NCI-H510A treated with DMSO at 0.1 percent for 48 hours (cell line): ENCODE results near the gene SLC39A11.
"Not testable (repeated sequence)": the region's sequence is repeated elsewhere in the genome, so short reads cannot be mapped to it uniquely, and the experiment has no call there.

ENCODE experiments used
- DNase-seq: peaks from one replicate; lab custom pipeline; 2025; lab: John Stamatoyannopoulos, UW

SLC39A11 gene

DNA sequence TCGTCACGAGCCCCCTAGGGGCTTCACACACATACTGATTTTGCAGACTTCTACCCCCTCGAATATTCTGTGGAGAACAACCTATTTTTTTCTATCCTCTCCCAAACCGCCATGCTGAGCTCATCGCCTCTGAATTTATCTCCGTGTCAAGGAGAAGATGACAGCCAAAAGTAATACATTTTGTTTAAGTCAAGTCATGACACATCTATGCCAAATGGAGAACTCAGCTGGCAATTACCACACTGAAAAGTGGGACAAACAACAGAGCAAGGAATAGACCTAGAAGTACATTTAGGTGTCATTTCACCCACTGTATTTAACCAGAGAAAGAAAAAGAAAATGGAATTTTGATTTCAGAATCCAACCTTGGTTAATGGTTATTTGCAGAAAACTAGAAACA lies 260.2 kb downstream of the SLC39A11 start:
- DNase-seq, result no peak

DNA sequence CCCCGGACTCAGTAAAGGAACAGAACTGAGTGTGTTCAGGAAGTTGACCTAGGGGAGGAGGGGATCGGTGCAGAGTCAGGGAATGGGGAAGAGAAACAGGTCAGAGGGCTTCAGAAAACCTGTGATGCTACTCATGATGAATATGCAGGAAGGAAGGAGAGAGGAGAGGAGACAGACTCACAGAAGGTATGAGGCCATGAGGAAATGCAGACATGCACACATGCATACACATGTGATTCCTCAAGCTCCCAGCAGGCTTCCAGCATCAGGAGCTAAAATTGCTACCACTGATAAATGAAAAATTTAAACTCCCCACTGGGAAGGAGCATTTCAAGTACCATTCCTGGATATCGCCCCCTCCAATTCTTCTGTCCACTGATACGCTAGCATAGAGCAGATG lies 262.6 kb downstream of the SLC39A11 start:
- no peak for DNase-seq

DNA sequence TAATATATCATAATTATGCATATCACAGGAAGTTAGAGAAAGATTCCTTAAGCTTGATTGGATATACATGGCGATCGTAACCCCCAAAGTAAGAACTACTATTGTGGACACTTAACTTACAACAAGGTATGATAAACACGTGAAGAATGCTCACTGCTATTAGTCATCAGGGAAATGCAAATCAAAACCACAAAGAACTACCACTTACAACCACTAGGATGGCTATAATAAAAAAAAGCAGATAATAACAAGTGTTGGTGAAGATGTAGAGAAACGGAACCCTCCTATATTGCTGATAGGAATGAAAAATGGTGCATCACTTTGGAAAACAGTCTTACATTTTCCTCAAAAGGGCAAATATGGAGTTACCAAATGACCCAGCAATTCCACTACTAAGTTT lies 265.9 kb downstream of the SLC39A11 start:
- no peak for DNase-seq

DNA sequence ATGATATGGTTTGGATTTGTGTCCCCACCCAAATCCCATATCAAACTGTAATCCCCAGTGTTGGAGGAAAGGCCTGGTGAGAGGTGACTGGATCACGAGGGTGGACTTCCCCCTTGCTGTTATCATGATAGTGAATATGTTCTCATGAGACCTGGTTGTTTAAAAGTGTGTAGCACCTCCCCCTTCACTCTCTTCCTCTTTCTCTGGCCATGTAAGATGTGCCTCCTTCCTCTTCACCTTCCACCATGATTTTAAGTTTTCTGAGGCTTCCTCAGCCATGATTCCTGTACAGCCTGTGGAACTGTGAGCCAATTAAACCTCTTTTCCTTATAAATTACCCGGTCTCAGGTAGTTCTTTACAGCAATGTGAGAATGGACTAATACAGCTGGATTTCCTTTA lies 266.4 kb downstream of the SLC39A11 start:
- not testable (repeated sequence) for DNase-seq

DNA sequence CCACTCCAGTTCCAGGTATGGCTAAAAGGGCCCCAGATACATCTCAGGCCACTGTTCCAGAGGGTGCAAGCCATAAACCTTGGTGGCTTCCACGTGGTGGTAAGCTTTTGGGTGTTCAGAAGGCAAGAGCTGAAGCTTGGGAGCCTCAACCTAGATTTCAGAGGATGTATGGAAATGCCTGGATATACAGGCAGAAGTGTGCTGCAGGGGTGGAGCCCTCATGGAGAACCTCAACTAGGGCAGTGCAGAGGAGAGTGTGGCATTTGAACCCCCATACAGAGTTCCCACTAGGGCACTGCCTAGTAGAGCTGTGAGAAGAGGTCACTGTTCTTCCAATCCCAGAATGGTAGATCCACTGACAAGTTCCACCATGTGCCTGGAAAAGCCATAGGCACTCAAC lies 267.3 kb downstream of the SLC39A11 start:
- no peak for DNase-seq

DNA sequence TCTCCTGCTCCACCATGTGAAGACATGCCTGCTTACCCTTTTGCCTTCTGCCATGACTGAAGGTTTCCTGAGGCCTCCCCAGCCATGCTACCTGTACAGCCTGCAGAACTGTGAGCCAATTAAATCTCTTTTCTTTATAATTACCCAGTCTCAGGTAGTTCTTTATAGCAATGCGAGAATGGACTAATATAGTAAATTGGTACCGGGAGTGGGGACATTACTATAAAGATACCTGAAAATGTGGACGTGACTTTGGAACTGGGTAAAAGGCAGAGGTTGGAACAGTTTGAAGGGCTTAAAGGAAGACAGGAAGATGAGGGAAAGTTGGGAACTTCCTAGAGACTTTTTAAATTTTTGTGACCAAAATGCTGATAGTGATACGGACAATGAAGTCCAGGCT lies 268.2 kb downstream of the SLC39A11 start:
- DNase-seq, result not testable (repeated sequence)

DNA sequence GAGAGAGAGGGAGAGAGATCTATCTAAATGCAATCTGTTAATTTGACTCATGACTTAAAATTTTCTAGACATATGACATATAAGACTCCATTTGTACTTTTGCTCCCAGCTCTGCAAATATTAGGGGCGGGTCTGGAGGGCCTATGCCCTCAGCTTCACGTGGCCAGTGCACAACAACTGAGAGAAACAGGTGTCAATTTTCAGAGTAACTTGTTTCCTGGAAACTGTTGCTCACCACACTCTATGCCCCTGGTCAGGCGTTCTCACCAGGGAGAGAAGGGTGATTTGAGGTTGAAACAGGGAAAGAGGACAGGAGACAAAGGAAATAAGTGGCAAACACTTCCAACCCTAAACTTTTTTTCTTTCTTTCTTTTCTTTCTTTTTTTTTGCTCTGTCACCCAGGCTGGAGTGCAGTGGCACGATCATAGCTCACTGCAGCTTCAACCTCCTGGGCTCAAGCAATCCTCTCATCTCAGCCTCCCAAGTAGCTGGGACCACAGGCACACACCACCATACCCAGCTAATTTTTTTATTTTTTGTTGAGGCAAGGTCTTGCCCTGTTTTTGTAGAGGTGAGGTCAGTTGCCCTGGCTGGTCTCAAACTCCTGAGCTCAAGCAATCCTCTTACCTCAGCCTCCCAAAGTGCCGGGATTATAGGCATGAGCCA lies 270.0 kb downstream of the SLC39A11 start:
- DNase-seq, result peak; percentile 64

DNA sequence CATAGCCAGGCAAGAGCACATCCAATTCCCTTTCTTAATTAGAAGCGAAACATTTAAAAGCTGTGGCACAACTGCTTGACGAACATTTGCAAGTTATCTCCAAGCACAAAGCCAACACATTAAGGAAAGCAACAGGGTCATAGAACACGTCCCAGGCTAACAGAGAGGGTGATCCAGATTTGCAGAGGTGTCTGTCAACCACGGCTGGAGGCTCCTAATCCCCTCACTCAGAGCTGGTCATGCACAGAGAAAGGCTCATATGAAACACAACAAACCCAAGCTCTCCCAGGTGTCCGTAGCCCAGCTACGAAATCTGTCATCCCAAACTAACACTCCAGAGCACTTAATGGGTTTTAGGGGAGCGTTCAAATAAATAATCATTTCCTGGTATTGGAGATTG lies 276.1 kb downstream of the SLC39A11 start:
- no peak for DNase-seq

DNA sequence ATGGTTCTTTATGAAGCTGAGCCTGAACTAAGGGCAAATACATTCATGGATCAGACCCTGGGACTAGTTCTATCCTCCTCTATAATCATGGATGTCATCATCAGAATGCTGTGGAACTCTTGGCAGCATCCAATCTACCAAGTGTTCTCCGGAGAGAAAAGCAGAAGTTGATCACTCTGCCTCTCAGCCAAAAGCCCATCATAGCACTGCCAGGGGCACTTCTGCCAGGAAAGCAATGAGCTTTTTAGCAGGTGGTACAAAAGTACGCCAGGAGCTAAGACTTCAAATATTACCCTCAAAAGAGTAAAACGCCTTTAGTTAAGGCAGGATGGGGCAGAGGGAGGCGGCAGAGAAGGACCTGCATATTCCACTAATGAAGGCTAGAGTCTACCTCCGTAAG lies 279.0 kb downstream of the SLC39A11 start:
- DNase-seq, result no peak

DNA sequence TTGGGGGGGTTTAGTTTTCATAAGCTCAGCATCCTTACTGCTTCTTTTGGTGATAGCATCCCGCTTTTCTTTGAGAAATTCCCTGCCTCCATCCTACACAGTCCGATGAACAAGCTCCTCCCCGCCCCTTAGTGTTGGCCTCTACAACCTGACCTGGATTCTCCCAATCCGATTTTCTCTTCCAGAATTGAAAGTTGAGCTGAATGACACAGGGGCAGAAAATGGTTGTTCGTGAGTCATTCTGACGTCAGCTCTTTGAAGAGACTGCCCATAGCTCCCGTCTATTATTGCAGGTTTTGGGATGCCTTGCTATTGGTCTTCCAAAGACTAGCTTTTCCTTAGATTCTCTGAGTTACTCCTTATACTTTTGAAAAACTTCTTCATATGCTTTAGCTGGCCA lies 279.7 kb downstream of the SLC39A11 start:
- DNase-seq, result no peak

DNA sequence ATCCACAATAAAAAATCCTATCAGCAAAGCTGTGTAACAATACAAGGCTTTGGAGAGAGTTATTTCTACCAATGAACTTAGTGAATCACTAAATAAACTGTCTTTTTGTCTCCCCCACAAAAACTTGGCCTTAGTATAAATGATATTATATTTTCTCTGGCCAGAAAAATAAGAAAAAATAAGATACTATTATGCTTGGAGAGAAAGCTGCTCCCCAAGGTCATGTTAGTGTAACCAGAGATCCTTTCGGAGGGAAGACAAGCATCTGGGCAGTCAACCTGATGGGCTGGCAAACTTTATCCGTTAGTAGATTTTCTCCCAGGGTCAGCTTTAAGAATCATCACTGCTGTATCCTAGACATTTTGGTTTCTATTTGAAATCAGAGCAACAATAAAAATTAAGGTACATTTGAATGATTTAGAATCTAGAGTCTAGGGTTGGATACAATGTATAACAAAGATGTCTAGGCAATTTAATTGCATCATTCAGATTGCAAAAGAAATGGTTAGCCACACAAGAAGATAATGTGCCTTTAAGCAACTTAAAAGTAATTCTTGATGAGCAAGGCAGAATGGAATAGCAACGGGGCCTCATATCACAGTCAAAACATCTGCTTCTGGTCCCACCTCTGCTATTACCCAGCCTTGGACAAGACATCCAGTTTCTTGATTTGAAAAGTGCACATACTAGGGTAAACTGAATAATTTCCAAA lies 280.4 kb downstream of the SLC39A11 start:
- DNase-seq, result no peak

DNA sequence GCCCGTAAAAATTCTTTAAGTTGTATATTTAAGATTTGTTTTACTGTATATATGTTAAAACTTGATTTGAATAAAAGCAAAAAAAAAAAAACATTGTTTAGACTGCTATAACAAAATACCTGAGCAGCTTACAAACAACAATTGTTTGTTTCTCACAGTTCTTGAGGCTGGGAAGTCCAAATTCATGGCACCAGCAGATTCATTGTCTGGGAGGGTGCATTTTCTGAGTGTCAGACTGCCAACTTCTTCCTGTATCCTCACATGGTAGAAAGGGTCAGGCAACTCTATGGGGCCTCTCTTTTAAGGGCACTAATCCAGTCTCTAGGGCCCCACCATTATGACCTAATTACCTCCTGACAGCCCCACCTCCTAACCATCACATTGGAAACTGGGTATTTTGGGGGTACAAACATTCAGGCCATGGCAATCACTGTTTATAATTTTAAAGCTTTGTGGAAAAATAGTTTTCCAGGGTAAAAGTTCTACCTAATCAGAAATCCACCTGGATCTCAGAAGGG lies 281.4 kb downstream of the SLC39A11 start:
- DNase-seq, result no peak

DNA sequence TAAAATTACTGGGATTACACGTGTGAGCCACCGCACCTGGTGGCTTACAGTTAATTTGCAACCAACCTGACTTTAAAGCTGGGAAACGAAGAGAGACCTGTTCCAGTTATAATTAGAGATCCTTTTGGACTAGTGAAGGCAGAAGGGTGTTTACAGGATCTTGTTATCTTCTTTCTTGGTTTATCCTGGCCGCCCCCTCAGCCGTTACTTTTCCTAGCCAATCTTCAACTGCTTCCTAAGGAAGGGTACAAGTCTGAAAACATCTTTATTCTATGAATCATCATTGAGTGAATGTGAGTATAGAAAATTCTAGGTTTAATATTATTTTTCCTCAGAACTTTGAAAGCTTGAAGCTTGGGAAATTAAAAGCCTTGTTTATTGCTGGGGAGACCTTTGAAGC lies 286.5 kb downstream of the SLC39A11 start:
- DNase-seq, result no peak

DNA sequence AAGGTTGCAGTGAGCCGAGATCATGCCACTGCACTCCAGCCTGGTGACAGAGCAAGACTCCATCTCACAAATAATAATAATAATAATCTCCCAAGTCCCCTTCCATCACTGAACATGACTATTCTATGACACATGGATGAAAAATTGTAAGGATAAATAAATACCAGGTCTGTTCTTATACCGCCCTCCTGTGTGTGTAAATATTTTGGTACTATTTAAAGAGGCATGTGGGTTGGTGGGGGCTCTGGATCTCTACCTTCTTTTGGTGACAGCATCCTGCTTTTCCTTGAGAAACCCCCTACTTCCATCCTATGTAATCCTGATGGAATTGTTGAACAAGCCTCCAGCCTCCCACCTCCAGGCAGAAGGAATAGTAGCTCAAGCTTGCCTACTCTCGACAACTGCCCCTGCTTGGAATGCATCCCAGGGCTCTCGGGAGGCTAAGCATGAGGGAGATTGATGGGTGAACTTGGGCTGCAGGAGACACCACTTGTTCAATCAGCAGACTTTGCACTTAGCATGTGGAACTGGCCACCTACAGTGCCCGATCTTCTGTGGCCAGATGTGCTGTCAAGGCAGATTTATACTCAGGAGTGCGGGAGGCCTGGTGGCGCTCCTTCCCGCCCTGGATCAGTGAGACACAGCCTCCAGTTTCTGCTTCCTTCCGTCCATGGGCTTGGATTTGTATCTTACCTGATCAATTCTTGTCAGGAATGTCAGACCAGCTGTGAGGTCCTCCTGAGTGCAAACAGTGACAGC lies 287.4 kb downstream of the SLC39A11 start:
- no peak for DNase-seq

DNA sequence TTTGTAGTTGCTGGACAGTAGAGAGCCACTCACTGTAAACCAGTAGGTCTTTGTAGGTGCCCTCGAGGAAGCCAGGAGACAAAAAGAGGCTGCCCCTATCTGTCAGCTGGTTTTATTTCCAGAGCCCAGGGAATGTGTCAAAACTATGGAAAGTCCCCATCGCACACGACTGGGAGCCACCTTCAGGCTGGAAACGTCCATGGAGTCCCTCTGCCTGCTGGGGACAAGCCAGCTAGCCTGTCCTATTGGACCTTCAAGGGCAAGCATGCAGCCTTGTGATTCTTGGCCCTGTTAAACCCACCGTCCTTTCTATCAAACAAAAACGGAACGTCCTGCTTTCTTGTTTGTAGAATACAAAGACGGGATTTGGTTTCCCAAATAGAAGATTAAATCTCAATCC lies 289.8 kb downstream of the SLC39A11 start:
- no peak for DNase-seq

DNA sequence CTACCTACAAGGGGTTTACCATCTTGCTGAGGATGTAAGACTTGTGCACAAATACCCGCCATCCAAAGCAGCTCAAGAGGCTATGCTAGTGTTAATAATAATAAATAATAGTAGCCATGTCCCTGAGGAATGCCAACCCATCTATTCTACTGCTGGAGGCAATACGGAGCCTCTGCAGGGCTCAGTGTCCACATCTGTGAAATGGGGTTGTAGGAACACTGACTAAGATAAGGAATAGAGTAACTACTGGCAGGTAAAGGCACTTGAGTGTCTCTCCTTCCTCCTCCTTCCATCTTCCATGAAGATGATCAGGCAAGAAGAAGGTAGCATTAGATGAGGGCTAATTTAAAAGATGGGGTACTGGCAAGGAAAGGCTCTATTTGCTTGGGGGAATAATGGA lies 295.3 kb downstream of the SLC39A11 start:
- DNase-seq, result no peak

DNA sequence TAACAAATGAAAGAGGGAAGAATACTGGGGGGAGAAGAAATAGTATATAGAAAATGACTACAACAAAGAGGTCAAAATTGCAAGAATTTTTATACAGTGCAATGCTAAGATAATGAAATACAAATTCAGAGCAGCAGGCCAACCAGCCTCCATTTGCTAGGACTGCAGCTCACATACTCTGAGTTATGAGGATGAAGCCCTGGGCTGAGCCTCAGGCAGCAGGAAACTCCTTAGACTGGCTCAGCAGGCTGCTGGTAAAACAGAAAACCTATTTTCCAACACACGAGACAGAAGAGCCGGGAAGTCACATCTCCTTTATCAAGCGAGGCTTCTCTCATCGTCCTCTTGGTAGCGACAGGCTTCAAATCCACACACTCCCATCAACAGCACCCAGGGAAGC lies 296.5 kb downstream of the SLC39A11 start:
- DNase-seq, result no peak

DNA sequence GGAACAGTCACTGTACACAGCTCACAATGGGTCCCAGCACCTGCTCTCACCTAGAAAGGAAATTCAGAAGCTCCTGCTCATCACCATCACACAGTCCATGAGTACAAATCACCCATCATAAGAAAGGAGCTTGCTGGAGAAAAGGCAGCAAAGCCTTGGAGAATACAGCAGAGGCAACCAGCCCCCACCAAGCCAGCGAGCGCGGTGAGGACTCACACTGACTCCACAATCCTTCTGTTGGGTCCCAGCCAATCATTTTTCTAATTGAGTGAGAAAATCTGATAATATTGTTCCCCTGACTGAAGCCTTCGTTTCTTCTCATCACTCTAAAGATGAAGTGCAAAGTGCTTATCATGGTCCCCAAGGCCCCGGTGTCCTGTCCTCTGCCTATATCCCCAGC lies 298.3 kb downstream of the SLC39A11 start:
- no peak for DNase-seq

DNA sequence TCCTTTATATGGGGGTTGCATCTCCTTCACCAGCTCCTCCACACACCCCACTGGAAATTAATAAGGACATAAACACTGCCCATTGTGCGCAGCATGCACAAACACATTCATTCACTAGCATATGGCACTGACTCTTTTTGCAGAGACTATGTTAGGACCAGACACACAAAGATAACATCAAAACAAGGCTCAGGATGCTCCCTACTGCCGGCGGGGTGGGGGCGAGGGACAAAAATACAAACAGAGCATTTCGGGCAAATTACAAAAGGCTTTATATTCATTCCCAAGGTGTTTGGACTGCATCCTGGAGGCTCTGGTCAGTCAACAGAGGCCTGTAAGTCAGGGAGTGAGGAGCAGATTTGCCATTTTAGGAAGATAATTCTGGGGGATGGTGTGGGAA lies 299.7 kb downstream of the SLC39A11 start:
- DNase-seq, result no peak

DNA sequence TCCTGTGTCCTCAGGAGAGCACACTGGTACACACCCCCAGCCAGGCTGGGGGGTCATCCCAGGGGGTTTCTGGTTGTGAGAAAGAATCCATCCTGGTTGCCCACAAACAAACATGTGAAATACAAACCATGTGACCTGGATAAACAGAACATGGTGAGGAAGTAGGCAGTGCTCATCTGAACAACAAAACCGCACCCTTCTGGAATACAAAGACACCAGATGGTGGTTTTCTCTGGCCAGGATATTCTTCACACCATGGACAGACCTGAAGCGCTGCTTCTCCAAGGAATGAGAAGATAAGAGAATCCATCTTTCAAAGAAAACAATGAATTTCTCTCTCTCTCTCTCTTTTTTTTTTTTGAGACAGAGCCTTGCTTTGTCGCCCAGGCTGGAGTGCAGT lies 302.3 kb downstream of the SLC39A11 start:
- no peak for DNase-seq

DNA sequence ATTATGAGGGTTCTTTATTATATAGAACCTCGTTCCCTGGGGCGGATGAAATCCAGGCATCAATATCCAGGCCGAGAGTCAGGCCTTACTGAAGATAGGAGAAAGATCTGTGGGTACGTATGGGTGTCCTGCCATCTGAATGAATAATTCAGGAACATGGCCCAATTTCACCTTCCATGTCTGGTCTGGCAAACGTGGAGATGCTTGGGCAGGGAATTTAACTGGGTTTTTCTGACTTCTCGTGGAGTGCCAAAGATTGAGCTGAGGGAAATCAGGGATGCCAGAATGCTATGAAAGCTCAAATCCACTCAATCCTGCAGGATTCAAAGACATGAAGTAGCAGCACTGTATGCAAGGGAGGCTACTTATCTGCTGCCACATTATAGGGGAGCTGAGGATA lies 302.8 kb downstream of the SLC39A11 start:
- DNase-seq, result no peak

DNA sequence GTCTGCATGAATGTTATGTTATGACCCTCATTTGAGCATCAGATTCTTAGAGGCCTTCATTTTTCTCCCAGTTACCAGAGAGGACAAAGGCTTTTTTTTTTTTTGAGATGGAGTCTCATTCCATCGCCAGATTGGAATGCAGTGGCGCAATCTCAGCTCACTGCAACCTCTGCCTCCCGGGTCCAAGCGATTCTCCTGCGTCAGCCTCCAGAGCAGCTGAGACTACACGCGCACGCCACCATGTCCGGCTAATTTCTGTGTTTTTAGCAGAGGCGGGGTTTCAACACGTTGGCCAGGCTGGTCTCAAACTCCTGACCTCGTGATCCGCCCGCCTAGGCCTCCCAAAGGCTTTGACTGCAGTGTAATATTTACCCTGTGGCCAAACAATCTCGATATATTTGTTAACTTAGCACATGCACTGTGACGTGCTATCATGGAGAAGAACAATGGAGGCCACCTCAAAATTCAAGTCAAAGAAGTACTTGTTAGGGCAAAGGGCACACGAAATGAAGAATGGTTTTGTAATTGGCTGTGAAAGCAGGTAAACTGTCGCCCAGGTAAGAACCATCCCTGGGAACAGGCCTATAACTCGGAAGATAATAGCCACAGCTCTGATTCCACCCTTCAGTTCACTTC lies 303.4 kb downstream of the SLC39A11 start:
- peak; percentile 76 for DNase-seq

DNA sequence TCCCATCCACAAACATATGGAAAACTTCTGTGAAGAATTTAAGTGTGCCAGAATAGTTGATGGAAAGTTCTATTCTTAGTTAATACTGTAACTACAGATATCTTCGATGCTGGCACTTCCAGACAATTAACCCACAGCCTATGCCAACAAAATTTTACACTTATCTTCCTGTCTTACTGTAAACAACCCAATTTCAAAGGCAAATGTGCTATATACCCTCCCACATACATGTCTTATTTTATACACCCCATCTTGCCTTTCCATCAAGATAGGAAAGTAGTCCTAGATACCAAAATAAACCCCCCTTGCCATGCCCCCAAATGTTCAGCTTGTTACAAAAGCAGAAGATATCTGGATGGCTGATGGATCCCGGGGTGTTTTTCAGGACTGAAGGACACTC lies 306.3 kb downstream of the SLC39A11 start:
- DNase-seq, result no peak
